HG03439 (cell line): ENCODE results near the gene SORCS3.

Experiments used
- ATAC-seq: cut with Tn5 transposase; IDR thresholded peaks from one replicate; pipeline ENCODE4 v1.9.1; 2021; ENCODE audit warnings: mild to moderate bottlenecking, moderate library complexity; ENCODE audit not compliant: unreplicated experiment

The SORCS3 gene

GRCh38 chr10:104643303-104643663 is 2.2 kb downstream of the SORCS3 start:
- ATAC-seq, result no peak

GRCh38 chr10:104646146-104646545 is 5.1 kb downstream of the SORCS3 start:
- no peak for ATAC-seq

GRCh38 chr10:104648421-104648820 is 7.3 kb downstream of the SORCS3 start:
- no peak for ATAC-seq

- no peak for ATAC-seq
These were observed 9.0 kb downstream of the SORCS3 start for GRCh38 chr10:104650072-104650471.

- ATAC-seq, result no peak
These were observed 9.7 kb downstream of the SORCS3 start for GRCh38 chr10:104650635-104651331.

- no peak for ATAC-seq
These were observed 15.9 kb downstream of the SORCS3 start for GRCh38 chr10:104657036-104657435.

GRCh38 chr10:104657457-104657856 is 16.4 kb downstream of the SORCS3 start:
- ATAC-seq, result no peak

- ATAC-seq, result no peak
These were observed 17.0 kb downstream of the SORCS3 start for GRCh38 chr10:104658067-104658466.

GRCh38 chr10:104659809-104660208 is 18.7 kb downstream of the SORCS3 start:
- ATAC-seq, result no peak

GRCh38 chr10:104663076-104663475 is 22.0 kb downstream of the SORCS3 start:
- ATAC-seq, result no peak

GRCh38 chr10:104663563-104663962 is 22.5 kb downstream of the SORCS3 start:
- no peak for ATAC-seq

- ATAC-seq, result no peak
These were observed 23.1 kb downstream of the SORCS3 start for GRCh38 chr10:104664205-104664604.

- ATAC-seq, result no peak
These were observed 24.1 kb downstream of the SORCS3 start for GRCh38 chr10:104665174-104665573.

GRCh38 chr10:104666106-104666505 is 25.0 kb downstream of the SORCS3 start:
- ATAC-seq, result no peak

- ATAC-seq, result no peak
These were observed 35.8 kb downstream of the SORCS3 start for GRCh38 chr10:104676874-104677273.

- ATAC-seq, result no peak
These were observed 37.6 kb downstream of the SORCS3 start for GRCh38 chr10:104678658-104679057.

- ATAC-seq, result no peak
These were observed 39.6 kb downstream of the SORCS3 start for GRCh38 chr10:104680467-104681401.

- ATAC-seq, result no peak
These were observed 40.4 kb downstream of the SORCS3 start for GRCh38 chr10:104681485-104681884.

GRCh38 chr10:104683567-104683966 is 42.5 kb downstream of the SORCS3 start:
- ATAC-seq, result no peak

- ATAC-seq, result no peak
These were observed 45.7 kb downstream of the SORCS3 start for GRCh38 chr10:104686829-104687228.

- ATAC-seq, result no peak
These were observed 47.4 kb downstream of the SORCS3 start for GRCh38 chr10:104688251-104689042.
